Suprapubic skin (tissue), 3 donors: ENCODE data around the gene LHX5.

Source experiments
- POLR2A ChIP-seq, 2 donors: fragments of 450-650 bp; IDR thresholded peaks; one replicate each; pipeline ENCODE4 v1.6.1; 2017; ENCODE audit warnings: antibody characterized with exemption in 2 of 2, mild to moderate bottlenecking in 2 of 2, moderate library complexity in 2 of 2
- TF ChIP-seq, protein P1 (sequence below), 2 donors: fragments of 200-600 bp in 1 of 2; fragments of 450-650 bp in 1 of 2; sonication (generic) in 1 of 2; IDR thresholded peaks; one replicate each; pipeline ENCODE4 v1.5.1; 2016 to 2019; ENCODE audit warnings: antibody characterized with exemption in 2 of 2, mild to moderate bottlenecking in 1 of 2, moderate library complexity in 1 of 2

DNA sequence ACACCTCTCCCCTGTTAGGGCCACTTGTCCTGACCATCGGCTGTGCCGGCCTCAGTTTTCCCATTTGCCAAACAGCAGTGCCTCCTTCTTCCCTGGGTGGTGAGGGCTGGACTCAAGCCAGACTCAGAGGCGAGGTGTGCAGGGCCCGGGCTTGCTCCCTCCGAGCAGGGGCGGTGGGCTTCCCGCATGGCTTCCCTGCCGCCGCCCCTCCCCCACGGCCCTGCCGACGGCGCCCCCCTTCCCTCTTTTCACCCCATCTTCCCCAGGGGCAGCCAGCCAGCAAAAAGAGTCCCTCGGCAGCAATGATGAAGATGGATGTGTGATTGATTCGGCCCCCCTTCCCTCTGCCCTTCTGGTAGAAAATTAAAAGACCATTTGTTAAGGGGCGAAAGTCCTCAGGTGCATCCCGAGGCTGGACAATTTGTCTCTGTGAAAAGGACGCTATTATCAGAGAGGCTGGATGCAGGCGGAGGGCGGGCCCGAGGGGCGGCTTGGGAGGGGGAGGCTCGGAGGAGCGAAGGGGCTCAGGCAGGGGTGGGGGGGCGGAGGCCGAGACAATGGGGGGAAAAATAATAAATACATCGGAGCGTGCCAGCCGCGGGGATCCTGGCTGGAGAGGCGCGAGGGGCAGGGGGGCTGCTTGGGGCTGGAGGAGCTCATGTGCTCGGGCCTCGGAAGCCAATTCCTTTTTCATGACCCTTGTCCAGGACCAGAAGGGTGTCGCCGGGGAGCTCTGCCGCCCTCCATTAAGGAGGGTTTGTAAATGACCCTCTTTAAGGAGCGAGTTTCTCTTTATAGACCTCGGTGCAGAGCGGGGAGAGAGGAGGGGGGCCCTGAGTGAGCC is 48.0 kb upstream of the LHX5 start:
- TF ChIP-seq, protein P1, sequence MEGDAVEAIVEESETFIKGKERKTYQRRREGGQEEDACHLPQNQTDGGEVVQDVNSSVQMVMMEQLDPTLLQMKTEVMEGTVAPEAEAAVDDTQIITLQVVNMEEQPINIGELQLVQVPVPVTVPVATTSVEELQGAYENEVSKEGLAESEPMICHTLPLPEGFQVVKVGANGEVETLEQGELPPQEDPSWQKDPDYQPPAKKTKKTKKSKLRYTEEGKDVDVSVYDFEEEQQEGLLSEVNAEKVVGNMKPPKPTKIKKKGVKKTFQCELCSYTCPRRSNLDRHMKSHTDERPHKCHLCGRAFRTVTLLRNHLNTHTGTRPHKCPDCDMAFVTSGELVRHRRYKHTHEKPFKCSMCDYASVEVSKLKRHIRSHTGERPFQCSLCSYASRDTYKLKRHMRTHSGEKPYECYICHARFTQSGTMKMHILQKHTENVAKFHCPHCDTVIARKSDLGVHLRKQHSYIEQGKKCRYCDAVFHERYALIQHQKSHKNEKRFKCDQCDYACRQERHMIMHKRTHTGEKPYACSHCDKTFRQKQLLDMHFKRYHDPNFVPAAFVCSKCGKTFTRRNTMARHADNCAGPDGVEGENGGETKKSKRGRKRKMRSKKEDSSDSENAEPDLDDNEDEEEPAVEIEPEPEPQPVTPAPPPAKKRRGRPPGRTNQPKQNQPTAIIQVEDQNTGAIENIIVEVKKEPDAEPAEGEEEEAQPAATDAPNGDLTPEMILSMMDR (IDR thresholded peaks at IDR 0.05): no peak
- no peak for TF ChIP-seq POLR2A (IDR thresholded peaks at IDR 0.05)
